GM12878 (cell line): ENCODE measurements around the gene PIGZ. TPM values are rescaled to one million over a fixed set of nuclear protein-coding genes. Genes with fewer than 3 reads are reported as not detected.

Source experiments
- ATAC-seq: fragments of 200-7000 bp; cut with Tn5 transposase; 3 replicates; pipeline ENCODE4 v1.9.1; 2020; ENCODE audit warnings: mild to moderate bottlenecking, moderate library complexity
- BruUV-seq: library from RNA; stranded (reverse); fragments of 400-500 nt; replicated peaks from 2 replicates; lab custom pipeline; 2021; lab: Mats Ljungman, UMichigan
- CTCF ChIA-PET: fragments of 300-600 bp; sonication (Branson Sonifier 250); formaldehyde crosslinking; extraction: SDS; loops from one replicate; lab custom pipeline; 2021; ENCODE audit warnings: inconsistent platforms; lab: Yijun Ruan, JAX
- POLR2A ChIA-PET: fragments of 350-600 bp; formaldehyde crosslinking; extraction: SDS; loops from one replicate; lab custom pipeline; 2021; ENCODE audit warnings: inconsistent platforms; lab: Charles Lee
- RAD21 ChIA-PET: fragments of 300-600 bp; sonication (Branson Sonifier 250); formaldehyde crosslinking; loops from one replicate; lab custom pipeline; 2023; ENCODE audit warnings: antibody characterized with exemption; ENCODE audit not compliant: unreplicated experiment; lab: Charles Lee
- SMC1A ChIA-PET: fragments of 300-600 bp; sonication (Branson Sonifier 250); formaldehyde crosslinking; loops from one replicate; lab custom pipeline; 2023; ENCODE audit not compliant: unreplicated experiment, uncharacterized antibody; lab: Charles Lee
- DNase-seq: peaks from one replicate; pipeline ENCODE4 v3.0.0-alpha.2; 2011; ENCODE audit warnings: low read depth, low spot score
- FAIRE-seq: peaks from 3 replicates; lab custom pipeline; 2011; peaks lifted over from hg19 to GRCh38; lab: Jason Lieb, UNC
- H2AFZ ChIP-seq: 2 replicates; pipeline ENCODE4 v1.6.0; 2011; ENCODE audit warnings: low read depth, low read length, control low read depth; ENCODE audit not compliant: control insufficient read depth
- H3K27ac ChIP-seq: 2 replicates; pipeline ENCODE4 v1.5.1; 2011; ENCODE audit warnings: control low read depth; ENCODE audit not compliant: control insufficient read depth, insufficient read depth
- H3K27me3 ChIP-seq, 2 experiments: replicated peaks in 1 of 2; 2 replicates each; pipeline versions ENCODE4 v1.6.0 to v1.6.1; 2011; ENCODE audit warnings: low read length in 1 of 2; ENCODE audit not compliant: control insufficient read depth in 2 of 2, insufficient read depth in 2 of 2
- H3K36me3 ChIP-seq, 2 experiments: 2 replicates each; pipeline ENCODE4 v1.5.1; 2011; ENCODE audit warnings: low read length in 1 of 2; ENCODE audit not compliant: control insufficient read depth in 2 of 2, insufficient read depth in 2 of 2
- H3K4me1 ChIP-seq: 2 replicates; pipeline ENCODE4 v1.6.1; 2011; ENCODE audit warnings: mild to moderate bottlenecking, low read length, moderate library complexity, mixed read lengths; ENCODE audit not compliant: control insufficient read depth, insufficient read depth
- H3K4me2 ChIP-seq: 2 replicates; pipeline ENCODE4 v1.6.0; 2011; ENCODE audit warnings: control low read depth; ENCODE audit not compliant: control insufficient read depth, insufficient read depth
- H3K4me3 ChIP-seq: fragments of 200-600 bp; sonication (generic); 2 replicates; pipeline ENCODE4 v1.5.1; 2016
- H3K79me2 ChIP-seq: 2 replicates; pipeline ENCODE4 v1.6.0; 2011; ENCODE audit warnings: low read length; ENCODE audit not compliant: control insufficient read depth, insufficient read depth
- H3K9ac ChIP-seq: 2 replicates; pipeline ENCODE4 v1.8.0; 2011; ENCODE audit warnings: low read length, control low read depth, mixed read lengths; ENCODE audit not compliant: control insufficient read depth, insufficient read depth
- H3K9me3 ChIP-seq: replicated peaks from 3 replicates; pipeline ENCODE4 v1.5.1; 2011; ENCODE audit warnings: mild to moderate bottlenecking, low read length; ENCODE audit not compliant: control insufficient read depth, insufficient read depth
- H4K20me1 ChIP-seq: 2 replicates; pipeline ENCODE4 v1.6.0; 2011; ENCODE audit not compliant: control insufficient read depth, insufficient read depth
- BCL11A ChIP-seq: IDR thresholded peaks from 2 replicates; pipeline ENCODE4 v1.6.1; 2011; ENCODE audit warnings: low read depth, low read length
- KLF5 ChIP-seq: fragments of 450-650 bp; IDR thresholded peaks from 2 replicates; pipeline ENCODE4 v1.6.1; 2014; ENCODE audit warnings: mild to moderate bottlenecking; ENCODE audit not compliant: partially characterized antibody
- LARP7 ChIP-seq: fragments of 450-650 bp; IDR thresholded peaks from 2 replicates; pipeline ENCODE4 v1.6.1; 2017; ENCODE audit warnings: mild to moderate bottlenecking
- NFYB ChIP-seq: IDR thresholded peaks from 2 replicates; pipeline ENCODE4 v1.6.1; 2011; ENCODE audit warnings: low read depth, mild to moderate bottlenecking, low read length, improper control_type of control experiment, moderate library complexity; ENCODE audit not compliant: insufficient read depth
- NKRF ChIP-seq: fragments of 450-650 bp; conservative IDR thresholded peaks from 2 replicates; pipeline ENCODE4 v1.6.1; 2017; ENCODE audit warnings: mild to moderate bottlenecking, moderate library complexity
- RFX5 ChIP-seq: IDR thresholded peaks from 2 replicates; pipeline ENCODE4 v1.6.1; 2011; ENCODE audit warnings: low read depth, low read length, improper control_type of control experiment
- SMC3 ChIP-seq: IDR thresholded peaks from 2 replicates; pipeline ENCODE4 v1.6.1; 2011; ENCODE audit warnings: low read length, improper control_type of control experiment, borderline replicate concordance
- SREBF1 ChIP-seq: IDR thresholded peaks from 2 replicates; pipeline ENCODE4 v1.6.1; 2012; ENCODE audit warnings: mild to moderate bottlenecking, low read length
- STAT3 ChIP-seq: IDR thresholded peaks from 2 replicates; pipeline ENCODE4 v1.6.1; 2011; ENCODE audit warnings: low read depth, low read length, improper control_type of control experiment
- YBX1 ChIP-seq: fragments of 450-650 bp; IDR thresholded peaks from 2 replicates; pipeline ENCODE4 v1.6.1; 2016; ENCODE audit warnings: antibody characterized with exemption
- WGBS: methylation state at CpG from one replicate; pipeline ENCODE4 v1.1.6; 2016; ENCODE audit warnings: low lambda C conversion rate; ENCODE audit not compliant: insufficient replicate concordance, insufficient coverage; ENCODE audit errors: missing lambda C conversion rate; 5-methylcytosine and 5-hydroxymethylcytosine counted together
- in situ Hi-C: fragments of 300-500 bp; cut with MboI; formaldehyde crosslinking; loops from 9 replicates; pipeline ENCODE4 v1.14.3; 2018; ENCODE audit warnings: mixed read lengths
- intact Hi-C: fragments of 100-400 bp; cut with micrococcal nuclease; formaldehyde crosslinking; loops from one replicate; pipeline ENCODE4 v1.14.2; 2022; ENCODE audit not compliant: unreplicated experiment
- polyA plus RNA-seq, 11 experiments: library from polyadenylated mRNA; depleted of rRNA in 4 of 11; unstranded in 6 of 11; stranded (reverse) in 5 of 11; fragments of >200 nt; fragmentation: Nextera tagmentation in 4 of 11; fragmentation: Illumina TruSeq in 1 of 11; extraction: Ambion mirVana in 4 of 11; extraction: Trizol in 1 of 11; gene quantifications; 1 replicate in 1 of 11; 2 replicates in 10 of 11; pipeline versions ENCODE4 v1.2.1 to v1.2.3, GENCODE V29; 2011 to 2016; ENCODE audit warnings: inconsistent platforms in 2 of 11, missing spikeins in 2 of 11, low read depth in 1 of 11
- total RNA-seq, 4 experiments: library from RNA; depleted of rRNA in 3 of 4; stranded (reverse); fragments of >200 nt in 3 of 4; fragmentation: Illumina TruSeq in 1 of 4; extraction: Trizol in 1 of 4; gene quantifications; 2 replicates each; pipeline versions ENCODE4 v1.2.1 to v1.2.3, GENCODE V29; 2013 to 2021

PIGZ gene
- total and polyA plus RNA-seq, 10 of the 15 experiments (the other 5 are each of a cell fraction or from before 2014, with no cell fraction given): 0.06 to 1.2 (median 0.64) TPM

- H3K4me3 ChIP-seq: no peak overlapping the region
- CTCF ChIA-PET: interaction anchor here (0.8 kb wide), 1 partner anchor 13 kb away, joined by 3 read pairs; no protein-coding TSS in a partner anchor
- in situ Hi-C loops (no loop called here), intact Hi-C loops (no loop called here)
- no peak for ATAC-seq
- H3K79me2 ChIP-seq: no peaks in the 10 kb centered on the region
- no peak overlapping the region for H3K9ac ChIP-seq
- H3K27me3 ChIP-seq: no peaks in the 10 kb centered on the region
- no peak for FAIRE-seq
- H2AFZ ChIP-seq: no peak overlapping the region
- no peak for TF ChIP-seq RFX5
- no peak for TF ChIP-seq SMC3
- TF ChIP-seq LARP7: no peak
- TF ChIP-seq NFYB: no peak
- no peak for TF ChIP-seq NKRF
- no peak for TF ChIP-seq YBX1
- no peak for TF ChIP-seq SREBF1
- TF ChIP-seq BCL11A: no peak
- TF ChIP-seq KLF5: no peak
- TF ChIP-seq STAT3: no peak
- WGBS: 79% methylated on average over 2 of the region's 2 CpGs
- no TSS peak for BruUV-seq
- no peaks in the 10 kb centered on the region; the same call in 1 of the 2 replicates for H3K4me1 ChIP-seq
- SMC1A ChIA-PET: interaction anchor here (1.2 kb wide), 1 partner anchor 129 kb away, joined by 4 read pairs; no protein-coding TSS in a partner anchor
- H3K4me2 ChIP-seq: no peak overlapping the region
- DNase-seq: no peak
- RAD21 ChIA-PET: interaction anchor here (0.9 kb wide), 1 partner anchor 90 kb away, joined by 3 read pairs; no protein-coding TSS in a partner anchor
- H3K27ac ChIP-seq: no peak overlapping the region
- POLR2A ChIA-PET: interaction anchor here (0.7 kb wide), 1 partner anchor 100 kb away, joined by 3 read pairs; no protein-coding TSS in a partner anchor
- H4K20me1 ChIP-seq: no peaks in the 10 kb centered on the region
- no peaks in the 10 kb centered on the region for H3K36me3 ChIP-seq
- H3K9me3 ChIP-seq: peaks cover 14% of the 10 kb centered on the region; the same call in 1 of the 3 replicates
These were observed 5.0 kb downstream of the PIGZ start for GRCh38 chr3:196963631-196963953.
